ENCODE measurements around the gene PRRX2. TPM values are rescaled to one million over a fixed set of nuclear protein-coding genes. Genes with fewer than 3 reads are reported as not detected.

PRRX2 gene
- polyA plus RNA-seq, 1 experiment, result 8.3 TPM

- Histone ChIP-seq H3K4me3 (ENCODE audit: low read depth, low read length) (no peak overlapping the region), H3K27me3 (ENCODE audit: control insufficient read depth, insufficient read depth, low read length) (no peaks in the 10 kb centered on the region), H3K27ac (ENCODE audit: low read depth, low read length) (no peak overlapping the region), H3K9me3 (ENCODE audit: control insufficient read depth, insufficient read depth, low read length) (no peaks in the 10 kb centered on the region; the same call in 1 of the 2 replicates)
- ChIA-PET POLR2A (no interaction called here), CTCF (interaction anchor here (0.6 kb wide), 1 partner anchor 56 kb away, joined by 4 read pairs; no protein-coding TSS in a partner anchor)
- DNase-seq (ENCODE audit: low read depth, low spot score), result no peak
- TF ChIP-seq, protein P1, sequence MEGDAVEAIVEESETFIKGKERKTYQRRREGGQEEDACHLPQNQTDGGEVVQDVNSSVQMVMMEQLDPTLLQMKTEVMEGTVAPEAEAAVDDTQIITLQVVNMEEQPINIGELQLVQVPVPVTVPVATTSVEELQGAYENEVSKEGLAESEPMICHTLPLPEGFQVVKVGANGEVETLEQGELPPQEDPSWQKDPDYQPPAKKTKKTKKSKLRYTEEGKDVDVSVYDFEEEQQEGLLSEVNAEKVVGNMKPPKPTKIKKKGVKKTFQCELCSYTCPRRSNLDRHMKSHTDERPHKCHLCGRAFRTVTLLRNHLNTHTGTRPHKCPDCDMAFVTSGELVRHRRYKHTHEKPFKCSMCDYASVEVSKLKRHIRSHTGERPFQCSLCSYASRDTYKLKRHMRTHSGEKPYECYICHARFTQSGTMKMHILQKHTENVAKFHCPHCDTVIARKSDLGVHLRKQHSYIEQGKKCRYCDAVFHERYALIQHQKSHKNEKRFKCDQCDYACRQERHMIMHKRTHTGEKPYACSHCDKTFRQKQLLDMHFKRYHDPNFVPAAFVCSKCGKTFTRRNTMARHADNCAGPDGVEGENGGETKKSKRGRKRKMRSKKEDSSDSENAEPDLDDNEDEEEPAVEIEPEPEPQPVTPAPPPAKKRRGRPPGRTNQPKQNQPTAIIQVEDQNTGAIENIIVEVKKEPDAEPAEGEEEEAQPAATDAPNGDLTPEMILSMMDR (IDR thresholded peaks at IDR 0.05; ENCODE audit: low read depth, low read length), result no peak
Observed at GRCh38 chr9:129671065-129671464, 5.6 kb downstream of the PRRX2 start.

DNA sequence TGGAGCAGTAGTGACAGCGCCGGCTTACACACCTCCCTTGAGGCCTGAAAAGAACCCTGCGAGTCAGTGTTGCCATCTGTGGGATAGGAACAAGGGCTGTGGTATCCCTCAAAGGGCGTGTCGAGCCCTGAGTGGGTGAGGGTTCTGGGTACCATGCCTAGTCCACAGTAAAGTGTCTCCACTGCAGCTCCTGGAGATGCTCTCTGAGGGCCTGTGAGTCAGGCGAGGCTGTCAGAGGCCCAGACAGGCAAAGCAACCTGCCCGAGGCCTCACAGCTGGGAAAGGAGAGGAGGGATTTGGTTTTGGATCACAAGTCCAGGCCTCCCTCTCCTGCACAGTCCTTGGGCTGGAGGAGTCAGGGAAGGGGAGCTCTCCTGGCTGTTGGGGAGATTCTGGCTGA is 6.1 kb downstream of the PRRX2 start:
- TF ChIP-seq, protein P1 (IDR thresholded peaks at IDR 0.05; ENCODE audit: low read depth, low read length), result no peak
- Histone ChIP-seq H3K27me3 (ENCODE audit: control insufficient read depth, insufficient read depth, low read length) (no peaks in the 10 kb centered on the region), H3K9me3 (ENCODE audit: control insufficient read depth, insufficient read depth, low read length) (no peaks in the 10 kb centered on the region; the same call in 1 of the 2 replicates), H3K27ac (ENCODE audit: low read depth, low read length) (no peak overlapping the region), H3K4me3 (ENCODE audit: low read depth, low read length) (no peak overlapping the region)
- ChIA-PET POLR2A (no interaction called here), CTCF (interaction anchor here (0.6 kb wide), 1 partner anchor 56 kb away, joined by 4 read pairs; no protein-coding TSS in a partner anchor)
- DNase-seq (ENCODE audit: low read depth, low spot score), result no peak

- H3K4me3 ChIP-seq (ENCODE audit: low read depth, low read length), result no peak overlapping the region
- no peaks in the 10 kb centered on the region; the same call in 1 of the 2 replicates for H3K9me3 ChIP-seq (ENCODE audit: control insufficient read depth, insufficient read depth, low read length)
- DNase-seq (ENCODE audit: low read depth, low spot score), result no peak
- ChIA-PET POLR2A (no interaction called here), CTCF (no interaction called here)
- no peak overlapping the region for H3K27ac ChIP-seq (ENCODE audit: low read depth, low read length)
- TF ChIP-seq, protein P1 (IDR thresholded peaks at IDR 0.05; ENCODE audit: low read depth, low read length), result no peak
- no peaks in the 10 kb centered on the region for H3K27me3 ChIP-seq (ENCODE audit: control insufficient read depth, insufficient read depth, low read length)
Observed at GRCh38 chr9:129672702-129673101, 7.3 kb downstream of the PRRX2 start.

DNA sequence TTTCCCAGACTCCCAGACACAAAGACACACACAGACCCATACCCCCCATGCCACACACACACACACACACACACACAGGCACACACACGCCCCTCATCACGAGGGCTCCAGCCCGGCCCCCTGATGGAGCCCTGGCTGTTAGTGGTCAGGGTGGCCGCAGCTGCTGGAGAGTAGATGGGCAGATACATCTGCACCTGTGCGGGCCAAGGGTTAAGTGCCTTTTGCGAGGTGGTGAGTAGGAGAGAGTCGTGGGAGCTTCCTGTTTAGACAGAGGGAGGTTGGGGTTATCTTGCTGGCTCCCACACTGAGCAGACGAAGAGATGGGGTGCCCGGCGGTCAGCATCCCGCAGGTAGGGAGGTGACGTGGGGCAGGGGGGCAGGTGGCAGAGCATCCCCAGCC is 8.2 kb downstream of the PRRX2 start:
- no peak for DNase-seq (ENCODE audit: low read depth, low spot score)
- Histone ChIP-seq H3K27me3 (ENCODE audit: control insufficient read depth, insufficient read depth, low read length) (no peaks in the 10 kb centered on the region), H3K9me3 (ENCODE audit: control insufficient read depth, insufficient read depth, low read length) (no peaks in the 10 kb centered on the region), H3K27ac (ENCODE audit: low read depth, low read length) (no peak overlapping the region), H3K4me3 (ENCODE audit: low read depth, low read length) (no peak overlapping the region)
- TF ChIP-seq, protein P1 (IDR thresholded peaks at IDR 0.05; ENCODE audit: low read depth, low read length), result no peak
- POLR2A ChIA-PET, result interaction anchor here (0.6 kb wide), 1 partner anchor 154 kb away, joined by 8 read pairs; no protein-coding TSS in a partner anchor
- CTCF ChIA-PET, result no interaction called here

- POLR2A ChIA-PET, result interaction anchor here (0.6 kb wide), 1 partner anchor 155 kb away, joined by 8 read pairs; no protein-coding TSS in a partner anchor
- Histone ChIP-seq H3K4me3 (ENCODE audit: low read depth, low read length) (no peak overlapping the region), H3K27me3 (ENCODE audit: control insufficient read depth, insufficient read depth, low read length) (no peaks in the 10 kb centered on the region), H3K9me3 (ENCODE audit: control insufficient read depth, insufficient read depth, low read length) (no peaks in the 10 kb centered on the region), H3K27ac (ENCODE audit: low read depth, low read length) (no peak overlapping the region)
- TF ChIP-seq, protein P1 (IDR thresholded peaks at IDR 0.05; ENCODE audit: low read depth, low read length), result no peak
- no peak for DNase-seq (ENCODE audit: low read depth, low spot score)
- CTCF ChIA-PET, result interaction anchor here (0.9 kb wide), 1 partner anchor 53 kb away, joined by 3 read pairs; no protein-coding TSS in a partner anchor
Observed at GRCh38 chr9:129674229-129674628, 8.8 kb downstream of the PRRX2 start.
